H1 (cell line): ENCODE results near the gene LIPC. TPM values are rescaled to one million over a fixed set of nuclear protein-coding genes. Genes with fewer than 3 reads are reported as not detected.

Experiments used
- MAFK ChIP-seq: IDR thresholded peaks from 2 replicates; pipeline ENCODE4 v1.6.1; 2012; ENCODE audit warnings: low read depth, mild to moderate bottlenecking, improper control_type of control experiment, low read length
- POU5F1 ChIP-seq: IDR thresholded peaks from 2 replicates; pipeline ENCODE4 v1.6.1; 2011; ENCODE audit warnings: low read depth, mild to moderate bottlenecking, low read length, moderate library complexity
- SP4 ChIP-seq: IDR thresholded peaks from 2 replicates; pipeline ENCODE4 v1.6.1; 2012; ENCODE audit warnings: low read length, inconsistent platforms
- polyA plus RNA-seq, 7 experiments: library from polyadenylated mRNA; depleted of rRNA in 3 of 7; stranded (reverse) in 5 of 7; unstranded in 2 of 7; fragments of >200 nt in 5 of 7; fragments of 200-250 nt in 2 of 7; gene quantifications; 1 replicate in 5 of 7; 2 replicates in 1 of 7; 4 replicates in 1 of 7; pipeline versions ENCODE4 v1.2.1 to v1.2.3, GENCODE V29; 2011 to 2013; ENCODE audit warnings: missing spikeins in 2 of 7, mixed read lengths in 2 of 7
- total RNA-seq: library from RNA; stranded (reverse); fragmentation: NEBNext Ultra II Directional; extraction: Animal tissue kit (Norgen Biotek cat#: 25700); gene quantifications from 2 replicates; pipeline ENCODE4 v1.2.1, GENCODE V29; 2021
- TF ChIP-seq, protein P1 (sequence below): fragments of 300-600 bp; sonication (generic); IDR thresholded peaks from 2 replicates; pipeline ENCODE4 v1.7.1; 2012; ENCODE audit warnings: low read length, moderate library complexity, mild to moderate bottlenecking, inconsistent platforms; ENCODE audit not compliant: insufficient replicate concordance
- TF ChIP-seq, protein P2 (sequence below), 3 experiments: IDR thresholded peaks; 1 replicate in 2 of 3; 2 replicates in 1 of 3; pipeline versions ENCODE4 v1.5.1 to v1.6.1; 2011; ENCODE audit warnings: low read length in 3 of 3, mild to moderate bottlenecking in 3 of 3, inconsistent platforms in 2 of 3, low read depth in 1 of 3, moderate library complexity in 1 of 3; ENCODE audit not compliant: insufficient read depth in 1 of 3; ENCODE audit errors: control extremely low read depth in 1 of 3

The LIPC gene
- total and polyA plus RNA-seq, 2 of the 8 experiments (the other 6 are each of a cell fraction or from before 2014, with no cell fraction given): not detected

DNA sequence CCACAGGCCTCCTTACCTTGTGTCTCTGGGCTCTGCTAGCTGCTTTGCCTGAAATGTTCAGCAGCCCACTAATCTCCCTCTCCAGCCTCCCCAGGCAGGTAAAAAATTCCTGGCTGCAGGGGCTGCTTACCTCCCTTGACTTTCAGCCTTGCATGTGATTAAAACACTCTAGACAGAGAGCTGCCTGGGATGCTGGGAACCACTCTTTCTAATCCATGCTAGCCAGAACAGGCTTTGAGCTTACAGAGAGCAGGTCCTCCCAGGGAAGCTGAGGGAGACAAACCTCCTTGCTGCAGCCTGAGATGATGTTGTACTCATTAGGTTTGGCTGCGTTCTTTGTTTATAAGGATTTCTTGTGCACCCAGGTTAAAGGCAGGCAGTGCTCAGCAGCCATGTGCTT, 33.7 kb upstream of the LIPC start (continued):
- TF ChIP-seq, protein P1, sequence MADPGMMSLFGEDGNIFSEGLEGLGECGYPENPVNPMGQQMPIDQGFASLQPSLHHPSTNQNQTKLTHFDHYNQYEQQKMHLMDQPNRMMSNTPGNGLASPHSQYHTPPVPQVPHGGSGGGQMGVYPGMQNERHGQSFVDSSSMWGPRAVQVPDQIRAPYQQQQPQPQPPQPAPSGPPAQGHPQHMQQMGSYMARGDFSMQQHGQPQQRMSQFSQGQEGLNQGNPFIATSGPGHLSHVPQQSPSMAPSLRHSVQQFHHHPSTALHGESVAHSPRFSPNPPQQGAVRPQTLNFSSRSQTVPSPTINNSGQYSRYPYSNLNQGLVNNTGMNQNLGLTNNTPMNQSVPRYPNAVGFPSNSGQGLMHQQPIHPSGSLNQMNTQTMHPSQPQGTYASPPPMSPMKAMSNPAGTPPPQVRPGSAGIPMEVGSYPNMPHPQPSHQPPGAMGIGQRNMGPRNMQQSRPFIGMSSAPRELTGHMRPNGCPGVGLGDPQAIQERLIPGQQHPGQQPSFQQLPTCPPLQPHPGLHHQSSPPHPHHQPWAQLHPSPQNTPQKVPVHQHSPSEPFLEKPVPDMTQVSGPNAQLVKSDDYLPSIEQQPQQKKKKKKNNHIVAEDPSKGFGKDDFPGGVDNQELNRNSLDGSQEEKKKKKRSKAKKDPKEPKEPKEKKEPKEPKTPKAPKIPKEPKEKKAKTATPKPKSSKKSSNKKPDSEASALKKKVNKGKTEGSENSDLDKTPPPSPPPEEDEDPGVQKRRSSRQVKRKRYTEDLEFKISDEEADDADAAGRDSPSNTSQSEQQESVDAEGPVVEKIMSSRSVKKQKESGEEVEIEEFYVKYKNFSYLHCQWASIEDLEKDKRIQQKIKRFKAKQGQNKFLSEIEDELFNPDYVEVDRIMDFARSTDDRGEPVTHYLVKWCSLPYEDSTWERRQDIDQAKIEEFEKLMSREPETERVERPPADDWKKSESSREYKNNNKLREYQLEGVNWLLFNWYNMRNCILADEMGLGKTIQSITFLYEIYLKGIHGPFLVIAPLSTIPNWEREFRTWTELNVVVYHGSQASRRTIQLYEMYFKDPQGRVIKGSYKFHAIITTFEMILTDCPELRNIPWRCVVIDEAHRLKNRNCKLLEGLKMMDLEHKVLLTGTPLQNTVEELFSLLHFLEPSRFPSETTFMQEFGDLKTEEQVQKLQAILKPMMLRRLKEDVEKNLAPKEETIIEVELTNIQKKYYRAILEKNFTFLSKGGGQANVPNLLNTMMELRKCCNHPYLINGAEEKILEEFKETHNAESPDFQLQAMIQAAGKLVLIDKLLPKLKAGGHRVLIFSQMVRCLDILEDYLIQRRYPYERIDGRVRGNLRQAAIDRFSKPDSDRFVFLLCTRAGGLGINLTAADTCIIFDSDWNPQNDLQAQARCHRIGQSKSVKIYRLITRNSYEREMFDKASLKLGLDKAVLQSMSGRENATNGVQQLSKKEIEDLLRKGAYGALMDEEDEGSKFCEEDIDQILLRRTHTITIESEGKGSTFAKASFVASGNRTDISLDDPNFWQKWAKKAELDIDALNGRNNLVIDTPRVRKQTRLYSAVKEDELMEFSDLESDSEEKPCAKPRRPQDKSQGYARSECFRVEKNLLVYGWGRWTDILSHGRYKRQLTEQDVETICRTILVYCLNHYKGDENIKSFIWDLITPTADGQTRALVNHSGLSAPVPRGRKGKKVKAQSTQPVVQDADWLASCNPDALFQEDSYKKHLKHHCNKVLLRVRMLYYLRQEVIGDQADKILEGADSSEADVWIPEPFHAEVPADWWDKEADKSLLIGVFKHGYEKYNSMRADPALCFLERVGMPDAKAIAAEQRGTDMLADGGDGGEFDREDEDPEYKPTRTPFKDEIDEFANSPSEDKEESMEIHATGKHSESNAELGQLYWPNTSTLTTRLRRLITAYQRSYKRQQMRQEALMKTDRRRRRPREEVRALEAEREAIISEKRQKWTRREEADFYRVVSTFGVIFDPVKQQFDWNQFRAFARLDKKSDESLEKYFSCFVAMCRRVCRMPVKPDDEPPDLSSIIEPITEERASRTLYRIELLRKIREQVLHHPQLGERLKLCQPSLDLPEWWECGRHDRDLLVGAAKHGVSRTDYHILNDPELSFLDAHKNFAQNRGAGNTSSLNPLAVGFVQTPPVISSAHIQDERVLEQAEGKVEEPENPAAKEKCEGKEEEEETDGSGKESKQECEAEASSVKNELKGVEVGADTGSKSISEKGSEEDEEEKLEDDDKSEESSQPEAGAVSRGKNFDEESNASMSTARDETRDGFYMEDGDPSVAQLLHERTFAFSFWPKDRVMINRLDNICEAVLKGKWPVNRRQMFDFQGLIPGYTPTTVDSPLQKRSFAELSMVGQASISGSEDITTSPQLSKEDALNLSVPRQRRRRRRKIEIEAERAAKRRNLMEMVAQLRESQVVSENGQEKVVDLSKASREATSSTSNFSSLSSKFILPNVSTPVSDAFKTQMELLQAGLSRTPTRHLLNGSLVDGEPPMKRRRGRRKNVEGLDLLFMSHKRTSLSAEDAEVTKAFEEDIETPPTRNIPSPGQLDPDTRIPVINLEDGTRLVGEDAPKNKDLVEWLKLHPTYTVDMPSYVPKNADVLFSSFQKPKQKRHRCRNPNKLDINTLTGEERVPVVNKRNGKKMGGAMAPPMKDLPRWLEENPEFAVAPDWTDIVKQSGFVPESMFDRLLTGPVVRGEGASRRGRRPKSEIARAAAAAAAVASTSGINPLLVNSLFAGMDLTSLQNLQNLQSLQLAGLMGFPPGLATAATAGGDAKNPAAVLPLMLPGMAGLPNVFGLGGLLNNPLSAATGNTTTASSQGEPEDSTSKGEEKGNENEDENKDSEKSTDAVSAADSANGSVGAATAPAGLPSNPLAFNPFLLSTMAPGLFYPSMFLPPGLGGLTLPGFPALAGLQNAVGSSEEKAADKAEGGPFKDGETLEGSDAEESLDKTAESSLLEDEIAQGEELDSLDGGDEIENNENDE: no peak
- no peak for TF ChIP-seq SP4
- TF ChIP-seq, protein P2, sequence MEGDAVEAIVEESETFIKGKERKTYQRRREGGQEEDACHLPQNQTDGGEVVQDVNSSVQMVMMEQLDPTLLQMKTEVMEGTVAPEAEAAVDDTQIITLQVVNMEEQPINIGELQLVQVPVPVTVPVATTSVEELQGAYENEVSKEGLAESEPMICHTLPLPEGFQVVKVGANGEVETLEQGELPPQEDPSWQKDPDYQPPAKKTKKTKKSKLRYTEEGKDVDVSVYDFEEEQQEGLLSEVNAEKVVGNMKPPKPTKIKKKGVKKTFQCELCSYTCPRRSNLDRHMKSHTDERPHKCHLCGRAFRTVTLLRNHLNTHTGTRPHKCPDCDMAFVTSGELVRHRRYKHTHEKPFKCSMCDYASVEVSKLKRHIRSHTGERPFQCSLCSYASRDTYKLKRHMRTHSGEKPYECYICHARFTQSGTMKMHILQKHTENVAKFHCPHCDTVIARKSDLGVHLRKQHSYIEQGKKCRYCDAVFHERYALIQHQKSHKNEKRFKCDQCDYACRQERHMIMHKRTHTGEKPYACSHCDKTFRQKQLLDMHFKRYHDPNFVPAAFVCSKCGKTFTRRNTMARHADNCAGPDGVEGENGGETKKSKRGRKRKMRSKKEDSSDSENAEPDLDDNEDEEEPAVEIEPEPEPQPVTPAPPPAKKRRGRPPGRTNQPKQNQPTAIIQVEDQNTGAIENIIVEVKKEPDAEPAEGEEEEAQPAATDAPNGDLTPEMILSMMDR (IDR thresholded peaks at IDR 0.05; ENCODE audit: control extremely low read depth in 1 of 3, insufficient read depth in 1 of 3, low read depth in 1 of 3, low read length in 3 of 3): no peak
- TF ChIP-seq MAFK: no peak
- TF ChIP-seq POU5F1: no peak
